Stimulated activated CD4-positive, alpha-beta T cell treated with anti-CD3 and anti-CD28 coated beads, TNF-alpha, amount 100 ng/mL, for 1 hour (primary cell): ENCODE measurements around the gene ACP7.
"Not testable (repeated sequence)": the region's sequence is repeated elsewhere in the genome, so short reads cannot be mapped to it uniquely, and the experiment has no call there.

Source experiments
- DNase-seq, 3 donors: peaks; one replicate each; pipeline ENCODE4 v3.0.0-alpha.2; 2020; ENCODE audit warnings: low read depth in 3 of 3, low spot score in 1 of 3

The ACP7 gene

DNA sequence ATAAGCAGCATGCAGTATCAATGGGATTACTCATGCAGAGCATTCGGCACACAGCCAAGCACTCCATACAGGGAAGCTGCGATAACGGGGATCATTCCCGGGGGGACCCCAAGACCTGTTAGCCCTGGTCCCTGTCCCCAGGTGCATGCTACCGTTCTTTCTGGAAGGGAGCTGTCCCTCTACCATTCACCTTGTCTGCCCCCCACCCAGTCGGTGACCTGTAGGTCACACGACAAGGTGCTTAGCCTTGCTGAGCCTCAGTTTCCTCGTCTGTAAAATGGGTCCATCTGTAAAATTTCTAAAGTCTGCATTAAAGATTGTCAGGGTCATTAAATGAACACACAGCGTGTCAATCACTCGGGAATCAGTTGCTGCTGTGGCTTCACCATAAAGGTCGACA, 6.8 kb upstream of the ACP7 start:
- no peak for DNase-seq

DNA sequence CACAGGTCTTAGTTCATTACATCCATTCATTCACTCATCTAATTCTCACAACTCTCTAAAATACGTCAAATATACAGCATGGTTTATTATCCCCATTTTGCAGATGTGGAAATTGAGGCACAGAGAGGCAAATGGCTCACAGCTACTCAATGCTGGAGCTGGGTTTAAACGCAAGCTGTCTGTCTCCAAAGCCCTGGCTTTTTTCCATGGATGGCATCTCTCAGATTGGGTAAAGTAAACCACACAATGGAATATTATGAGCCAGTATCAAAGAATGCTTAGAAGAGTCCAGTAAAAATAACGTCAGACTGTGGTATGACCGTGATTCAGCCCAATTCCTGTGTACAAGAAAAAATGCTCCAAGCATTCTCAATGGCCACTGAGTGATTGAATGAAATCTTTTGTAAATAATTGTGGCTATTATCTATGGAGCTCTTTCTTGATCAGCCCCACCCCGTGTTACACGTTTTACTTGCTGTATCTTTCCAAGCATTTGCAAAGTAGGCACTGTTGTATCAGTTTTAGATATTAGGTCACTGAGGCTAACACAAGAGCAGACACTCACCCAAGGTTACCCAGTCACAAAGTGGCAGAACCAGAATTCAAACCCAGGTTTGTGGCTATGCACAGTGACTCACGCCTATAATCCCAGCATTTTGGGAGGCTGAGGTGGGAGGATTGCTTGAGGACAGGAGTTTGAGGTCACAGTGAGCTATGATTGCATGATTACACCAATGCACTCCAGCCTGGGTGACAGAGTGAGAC, 5.5 kb upstream of the ACP7 start:
- no peak for DNase-seq

DNA sequence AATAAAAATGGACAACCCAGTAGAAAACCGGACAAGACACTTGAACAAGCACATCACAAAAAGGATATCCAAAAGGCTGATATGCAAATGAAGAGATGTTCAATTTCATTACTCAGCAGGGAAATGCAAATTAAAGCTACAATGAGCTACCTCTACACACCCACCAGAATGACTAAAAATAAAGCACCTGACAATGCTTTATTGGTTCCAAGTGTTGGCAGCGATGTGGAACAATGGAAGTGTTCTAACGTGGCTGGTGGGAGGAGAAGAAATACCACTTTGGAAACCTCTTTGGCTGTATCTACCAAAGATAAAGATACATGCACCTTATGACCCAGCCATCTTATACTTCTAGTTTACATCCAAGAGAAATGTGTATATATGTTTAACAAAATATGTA, 3.7 kb upstream of the ACP7 start:
- no peak for DNase-seq

DNA sequence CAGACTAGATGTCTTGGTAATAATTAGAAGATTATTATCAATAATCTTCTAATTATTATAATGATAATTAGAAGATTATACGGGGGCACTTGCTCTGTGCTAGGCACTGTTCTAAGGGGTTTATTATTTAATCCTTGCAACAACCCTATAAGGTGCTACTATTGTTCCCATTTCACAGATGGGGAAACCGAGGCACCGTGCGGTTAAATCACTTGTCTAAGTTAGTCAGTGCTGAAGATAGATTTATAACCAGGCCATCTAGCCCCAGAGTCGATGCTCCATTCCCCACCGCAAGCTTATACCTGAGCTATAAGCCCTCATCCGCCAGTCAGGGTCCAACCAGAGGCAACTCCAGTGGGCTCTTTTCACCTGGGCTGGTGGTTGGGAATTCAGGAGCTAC, 2.0 kb upstream of the ACP7 start:
- DNase-seq = no peak

DNA sequence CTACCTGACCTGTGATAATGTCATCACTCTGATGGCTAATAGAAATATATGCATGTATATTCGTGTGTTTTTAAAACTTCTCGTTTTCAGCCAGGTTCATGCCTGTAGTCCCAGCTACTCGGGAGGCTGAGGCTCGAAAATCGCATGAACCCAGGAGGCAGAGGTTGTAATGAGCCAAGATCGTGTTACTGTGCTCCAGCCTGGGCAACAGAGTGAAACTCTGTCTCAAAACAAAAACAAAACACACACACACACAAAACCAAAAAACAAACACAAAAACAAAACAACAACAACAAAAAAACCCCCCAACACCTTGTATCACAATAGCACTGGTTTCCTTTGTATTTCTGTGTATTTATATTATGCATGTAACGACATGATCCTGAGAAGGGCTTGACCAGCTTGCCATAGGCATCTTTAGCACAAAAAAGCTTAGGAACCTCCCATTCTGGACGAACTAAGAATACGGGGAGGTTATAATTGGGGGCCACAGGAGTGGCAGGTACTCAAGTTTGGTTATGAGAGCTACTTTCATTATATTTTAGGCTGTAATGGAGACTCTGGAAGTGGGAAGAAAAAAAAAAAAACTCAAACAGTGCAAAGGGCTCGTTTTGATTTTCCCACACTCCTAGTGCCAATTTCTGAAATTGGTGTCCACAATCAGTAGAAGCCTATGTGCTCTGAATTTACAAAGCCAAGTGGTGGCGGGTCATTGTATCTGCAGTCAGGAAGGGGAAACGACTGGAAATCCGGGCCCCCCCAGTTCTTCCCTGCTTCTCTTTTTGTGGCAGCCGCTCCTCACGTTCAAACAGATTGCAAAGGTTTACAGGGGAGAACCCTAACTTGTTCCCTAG, 1.2 kb upstream of the ACP7 start:
- no peak for DNase-seq

DNA sequence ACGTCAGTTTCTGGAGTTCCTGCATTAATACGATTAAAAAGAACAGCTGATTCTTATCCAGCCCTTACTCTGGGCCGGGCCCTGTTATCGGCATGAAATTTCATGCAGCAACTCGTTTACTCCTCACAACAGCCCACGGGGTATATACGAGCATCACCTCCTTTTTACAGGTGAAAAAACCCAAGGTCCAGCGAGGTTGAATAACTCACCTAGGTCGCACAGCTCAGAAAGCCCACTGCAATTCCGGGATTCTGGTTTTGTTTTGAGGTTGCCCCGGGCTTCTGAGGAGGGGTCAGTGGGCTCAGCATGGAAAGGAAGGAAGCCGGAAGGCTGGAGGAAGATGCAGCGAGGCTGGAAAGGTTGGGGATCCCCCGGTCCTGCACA, 577 bp upstream of the ACP7 start:
- no peak for DNase-seq

DNA sequence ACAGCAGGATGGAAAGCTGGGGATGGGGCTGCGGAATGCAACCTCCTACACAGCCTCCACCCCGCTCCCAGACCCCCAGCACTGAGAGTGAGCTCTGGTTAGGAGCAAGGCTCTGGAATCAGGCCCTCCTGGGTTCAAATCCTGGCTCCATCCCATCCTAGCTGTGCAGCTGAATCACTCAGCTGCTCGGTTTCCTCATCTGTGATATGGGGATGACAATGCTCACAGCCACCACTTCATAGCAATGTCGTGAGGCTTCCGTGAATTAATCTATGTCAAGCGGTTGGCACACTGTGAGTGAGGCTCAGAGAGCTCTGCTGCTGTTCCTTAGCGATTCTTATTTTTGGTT, 538 bp downstream of the ACP7 start:
- no peak for DNase-seq

DNA sequence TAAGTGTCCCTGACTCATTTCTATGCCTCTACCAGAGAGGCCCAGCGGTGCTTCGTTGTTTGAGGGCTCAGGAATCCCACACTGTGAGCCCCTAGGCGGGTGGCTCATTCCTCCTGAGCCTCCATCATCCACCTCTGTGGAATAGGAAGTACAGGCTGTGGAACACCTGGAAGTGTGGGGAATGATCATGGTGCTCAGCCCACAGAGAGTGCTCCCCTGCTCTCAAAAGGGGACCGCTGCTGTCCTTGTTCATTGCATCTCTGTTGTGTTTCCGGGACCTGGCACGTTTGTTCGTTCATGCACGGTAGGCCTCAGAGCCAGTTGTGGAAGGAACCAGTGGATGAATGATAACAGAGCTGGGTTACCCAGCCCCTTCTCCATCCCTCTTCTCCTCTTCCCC, 1.2 kb downstream of the ACP7 start:
- DNase-seq = no peak

DNA sequence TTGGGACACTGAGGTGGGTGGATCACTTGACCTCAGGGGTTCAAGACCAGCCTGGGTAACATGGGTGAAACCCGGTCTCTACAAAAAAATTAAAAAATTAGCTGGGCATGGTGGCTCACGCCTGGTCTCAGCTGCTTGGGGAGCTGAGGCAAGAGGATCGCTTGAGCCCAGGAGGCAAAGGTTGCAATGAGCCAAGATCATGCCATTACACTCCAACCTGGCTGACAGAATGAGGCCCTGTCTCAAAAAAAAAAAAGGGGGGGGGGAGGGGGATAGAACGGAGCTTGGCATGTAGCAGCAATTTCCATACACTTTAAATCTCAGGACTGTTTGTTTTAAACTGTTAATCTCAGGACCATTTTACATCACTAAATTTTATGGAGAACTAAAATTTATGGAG, 2.2 kb downstream of the ACP7 start:
- no peak for DNase-seq

DNA sequence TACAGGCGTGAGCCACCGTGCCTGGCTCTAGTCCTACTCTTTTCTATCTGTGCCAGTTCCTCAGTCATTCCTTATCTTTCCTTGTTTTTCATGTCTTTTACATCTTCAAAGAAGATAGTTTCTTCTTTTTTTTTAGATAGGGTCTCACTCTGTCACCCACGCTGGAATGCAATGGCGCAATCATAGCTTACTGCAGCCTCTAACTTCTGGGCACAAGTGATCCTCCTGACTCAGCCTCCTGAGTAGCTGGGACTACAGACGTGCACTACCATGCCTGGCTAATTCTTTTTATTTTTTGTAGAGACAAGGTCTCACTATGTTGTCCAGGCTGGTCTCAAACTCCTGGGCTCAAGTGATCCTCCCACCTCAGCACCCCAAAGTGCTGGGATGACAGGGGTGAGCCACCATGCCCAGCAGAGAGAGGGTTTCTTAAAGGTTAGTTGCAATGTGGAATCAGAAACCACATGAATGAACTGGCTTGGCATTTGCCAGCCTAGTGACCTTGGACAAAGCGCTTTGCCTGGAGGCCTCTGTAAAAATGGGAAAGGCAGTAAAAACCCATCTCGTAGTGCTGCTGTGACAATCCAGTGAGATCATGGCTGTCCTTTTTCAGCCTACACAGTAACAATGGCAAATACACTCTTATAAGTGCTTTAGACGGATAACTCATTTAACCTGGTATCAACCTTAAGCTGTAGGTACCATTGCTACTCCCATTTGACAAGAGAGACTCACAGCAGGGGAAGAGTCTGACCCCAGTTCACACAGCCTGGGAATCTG, 3.9 kb downstream of the ACP7 start:
- DNase-seq = no peak

DNA sequence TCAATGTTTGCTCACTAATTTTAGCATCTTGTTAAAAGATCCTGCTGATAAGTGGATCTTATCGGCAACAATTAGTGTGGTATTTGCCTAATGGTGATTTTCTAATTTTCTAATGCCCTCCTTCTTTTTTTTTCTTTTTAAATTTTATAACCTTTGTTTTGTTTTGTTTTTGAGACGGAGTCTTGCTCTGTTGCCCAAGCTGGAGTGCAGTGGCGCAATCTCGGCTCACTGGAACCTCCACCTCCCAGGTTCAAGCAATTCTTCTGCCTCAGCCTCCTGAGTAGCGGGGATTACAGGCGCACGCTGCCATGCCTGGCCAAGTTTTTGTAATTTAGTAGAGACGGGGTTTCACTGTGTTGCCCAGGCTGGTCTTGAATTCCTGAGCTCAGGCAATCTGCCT, 5.8 kb downstream of the ACP7 start:
- DNase-seq = not testable (repeated sequence)

DNA sequence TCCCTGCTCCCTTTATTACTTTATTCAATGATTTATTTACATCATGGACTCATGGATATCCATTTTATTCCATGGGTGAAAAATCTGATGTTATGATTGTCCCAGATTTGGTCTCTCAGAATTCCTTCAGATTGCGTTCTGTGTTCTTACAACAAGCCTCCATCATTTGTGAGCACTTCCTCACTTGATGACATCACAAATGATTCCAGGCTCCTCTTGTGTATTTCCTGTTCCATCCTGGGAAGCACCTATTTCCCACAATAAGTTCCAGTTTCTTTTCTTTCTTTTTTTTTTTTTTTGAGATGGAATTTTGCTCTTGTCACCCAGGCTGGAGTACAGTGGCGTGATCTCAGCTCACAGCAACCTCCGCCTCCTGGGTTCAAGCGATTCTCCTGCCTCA, 6.7 kb downstream of the ACP7 start:
- DNase-seq = no peak

DNA sequence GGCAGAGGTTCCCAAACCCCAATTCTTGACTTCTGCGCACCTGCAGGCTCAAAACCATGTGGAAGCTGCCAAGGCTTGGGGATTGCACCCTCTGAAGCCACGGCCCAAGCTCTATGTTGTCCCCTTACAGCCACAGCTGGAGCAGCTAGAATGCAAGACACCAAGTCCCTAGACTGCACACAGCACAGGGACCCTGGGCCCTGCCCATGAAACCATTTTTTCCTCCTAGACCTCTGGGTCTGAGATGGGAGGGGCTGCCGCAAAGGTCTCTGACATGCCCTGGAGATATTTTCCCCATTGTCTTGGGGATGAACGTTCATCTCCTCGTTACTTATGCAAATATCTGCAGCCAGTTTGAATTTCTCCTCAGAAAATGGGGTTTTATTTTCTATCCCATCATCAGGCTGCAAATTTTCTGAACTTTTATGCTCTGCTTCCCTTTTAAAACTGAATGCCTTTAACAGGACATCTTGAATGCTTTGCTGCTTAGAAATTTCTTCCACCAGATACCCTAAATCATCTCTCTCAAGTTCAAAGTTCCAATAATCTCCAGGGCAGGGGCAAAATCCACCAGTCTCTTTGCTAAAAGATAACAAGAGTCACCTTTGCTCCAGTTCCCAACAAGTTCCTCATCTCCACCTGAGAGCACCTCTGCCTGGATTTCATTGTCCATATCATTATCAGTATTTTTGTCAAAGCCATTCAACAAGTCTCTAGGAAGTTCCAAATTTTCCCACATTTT, 11.8 kb downstream of the ACP7 start:
- DNase-seq = not testable (repeated sequence)

DNA sequence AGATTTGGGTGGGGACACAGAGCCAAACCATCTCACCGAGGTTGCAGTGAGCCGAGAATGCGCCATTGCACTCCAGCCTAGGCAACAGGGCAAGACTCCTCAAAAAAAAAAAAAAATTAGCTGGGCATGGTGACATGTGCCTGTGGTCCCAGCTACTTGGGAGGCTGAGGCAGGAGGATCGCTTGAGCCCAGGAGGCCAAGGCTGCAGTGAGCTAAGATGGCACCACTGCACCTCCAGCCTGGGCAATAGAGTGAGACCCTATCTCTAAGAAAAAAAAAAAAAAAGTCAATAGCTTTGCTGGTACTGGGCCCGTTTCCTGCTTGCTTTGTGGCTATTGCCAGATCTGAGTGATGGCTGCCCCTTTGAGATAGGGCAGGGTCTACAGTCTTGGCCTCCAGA, 13.1 kb downstream of the ACP7 start:
- no peak for DNase-seq

DNA sequence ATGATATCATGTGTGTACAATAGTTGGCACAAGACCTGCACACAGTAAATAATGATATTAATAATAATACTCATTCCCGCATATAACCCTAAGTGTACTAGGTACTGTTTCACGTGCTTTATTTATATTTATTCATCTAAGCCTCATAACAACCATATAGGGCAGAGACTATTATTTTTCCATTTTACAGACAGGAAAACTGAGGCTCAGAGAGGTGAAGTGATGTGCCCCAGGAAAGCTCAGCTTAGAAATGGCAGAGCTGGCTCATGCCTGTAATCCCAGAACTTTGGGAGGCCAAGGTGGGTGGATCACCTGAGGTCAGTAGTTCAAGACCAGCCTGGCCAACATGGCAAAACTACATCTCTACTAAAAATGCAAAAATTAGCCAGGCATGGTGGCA, 13.6 kb downstream of the ACP7 start:
- DNase-seq = no peak

DNA sequence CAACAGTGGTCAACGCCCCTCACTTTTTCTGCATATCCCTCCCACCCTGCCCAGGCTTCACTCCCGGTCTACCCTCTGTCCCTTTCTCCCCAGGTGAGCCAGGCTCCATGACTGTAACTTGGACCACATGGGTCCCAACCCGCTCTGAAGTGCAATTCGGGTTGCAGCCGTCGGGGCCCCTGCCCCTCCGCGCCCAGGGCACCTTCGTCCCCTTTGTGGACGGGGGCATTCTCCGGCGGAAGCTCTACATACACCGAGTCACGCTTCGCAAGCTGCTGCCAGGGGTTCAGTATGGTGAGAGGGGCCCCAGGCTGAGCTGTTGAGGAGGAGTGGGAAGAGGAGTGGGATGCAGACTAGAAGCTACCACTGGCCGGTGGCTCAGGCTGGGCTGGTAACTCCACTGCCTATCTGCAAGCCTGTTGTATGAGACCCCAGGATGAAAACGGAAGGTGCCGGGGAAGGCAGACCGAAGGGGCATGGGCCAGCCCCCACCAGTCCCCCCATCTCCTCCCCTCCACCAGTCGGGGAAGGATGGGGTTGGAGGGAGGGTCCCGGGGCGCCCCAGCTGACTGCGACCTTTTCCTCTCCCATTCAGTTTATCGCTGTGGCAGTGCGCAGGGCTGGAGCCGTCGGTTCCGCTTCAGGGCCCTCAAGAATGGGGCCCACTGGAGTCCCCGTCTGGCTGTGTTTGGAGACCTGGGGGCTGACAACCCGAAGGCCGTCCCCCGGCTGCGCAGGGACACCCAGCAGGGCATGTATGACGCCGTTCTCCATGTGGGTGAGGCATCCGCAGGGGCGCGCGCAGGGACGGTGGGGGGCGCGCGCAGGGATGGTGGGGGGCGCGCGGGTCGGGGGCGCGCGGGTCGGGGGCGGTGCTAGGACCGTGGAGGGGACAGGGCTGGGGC, 14.4 kb downstream of the ACP7 start:
- no peak for DNase-seq

DNA sequence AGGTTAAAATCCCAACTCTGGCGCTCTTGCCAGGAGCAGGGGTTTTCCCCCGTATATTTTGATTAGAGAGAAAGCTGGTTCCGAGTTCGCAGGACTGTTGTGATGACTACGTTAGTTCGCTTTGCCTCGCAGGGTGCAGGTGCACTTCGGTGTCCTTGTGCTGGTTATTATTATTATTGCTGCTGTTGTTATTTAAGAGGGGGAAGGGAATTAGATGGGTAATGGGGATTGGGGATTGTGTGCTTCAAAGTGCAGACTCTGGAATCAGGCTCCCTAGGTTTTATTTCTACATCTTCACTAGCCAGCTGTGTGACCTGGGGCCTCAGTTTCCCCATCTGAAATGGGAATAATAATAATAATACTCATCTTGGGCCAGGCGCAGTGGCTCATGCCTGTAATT, 15.2 kb downstream of the ACP7 start:
- DNase-seq = no peak

DNA sequence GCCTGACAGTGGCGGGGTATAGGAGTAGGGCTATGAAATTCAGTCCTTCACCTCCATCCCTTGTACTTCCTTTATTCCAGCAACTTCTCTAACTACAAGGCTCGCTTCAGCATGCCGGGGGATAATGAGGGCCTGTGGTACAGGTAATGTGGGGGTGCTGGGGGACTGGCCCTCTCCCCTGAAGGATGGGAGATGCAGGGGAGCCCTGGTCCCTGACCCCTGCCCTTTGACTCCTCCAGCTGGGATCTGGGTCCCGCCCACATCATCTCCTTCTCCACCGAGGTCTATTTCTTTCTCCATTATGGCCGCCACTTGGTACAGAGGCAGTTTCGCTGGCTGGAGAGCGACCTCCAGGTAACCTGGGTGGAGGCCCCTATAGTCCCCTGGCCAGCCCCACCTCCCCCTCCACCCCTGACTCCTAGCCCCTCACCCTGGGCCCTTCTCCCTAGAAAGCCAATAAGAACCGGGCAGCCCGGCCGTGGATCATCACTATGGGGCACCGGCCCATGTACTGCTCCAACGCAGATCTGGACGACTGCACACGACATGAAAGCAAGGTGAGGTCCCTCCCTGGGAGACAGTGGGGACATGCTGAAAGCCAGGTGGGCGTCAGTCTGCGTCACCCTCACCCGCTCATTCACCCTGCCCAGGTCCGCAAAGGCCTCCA, 16.5 kb downstream of the ACP7 start:
- DNase-seq = no peak

DNA sequence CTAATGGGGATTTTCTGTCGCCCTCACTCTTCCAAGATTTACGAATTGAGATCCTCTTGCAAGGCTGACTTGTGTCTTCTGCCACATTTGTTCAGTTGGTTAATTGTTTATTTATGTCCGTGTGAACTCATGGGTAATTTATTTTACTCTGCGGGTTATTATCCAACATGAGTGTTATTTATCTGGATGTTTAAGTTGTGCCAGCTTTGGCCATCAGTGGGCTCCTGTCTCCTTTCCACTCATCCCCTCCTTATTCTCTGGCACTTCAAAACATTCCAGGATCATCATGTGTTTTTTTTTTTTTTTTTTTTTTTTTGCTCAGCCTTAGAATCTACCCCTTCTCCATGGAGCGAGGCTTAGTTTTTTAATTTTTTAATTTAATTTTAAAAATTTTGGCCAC, 19.0 kb downstream of the ACP7 start:
- DNase-seq = no peak

DNA sequence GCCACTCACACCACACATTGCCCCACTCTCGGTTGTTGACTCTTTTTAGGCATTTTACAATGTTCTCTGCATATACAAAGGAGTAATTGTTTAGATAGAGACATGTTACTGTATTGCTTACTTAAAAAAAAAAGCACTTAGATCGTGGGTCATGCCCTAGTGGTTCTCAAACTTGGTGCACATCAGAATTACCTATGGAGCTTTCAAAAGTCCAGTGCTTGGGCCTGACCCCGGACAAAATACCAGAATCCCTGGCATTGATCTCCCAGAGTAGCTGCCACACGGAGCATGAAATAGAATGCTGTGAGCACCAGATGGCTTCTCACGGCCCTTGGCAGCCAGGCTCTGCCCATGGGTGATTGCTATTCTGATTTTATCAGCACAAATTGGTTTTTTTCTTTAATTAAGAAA, 20.0 kb downstream of the ACP7 start:
- no peak for DNase-seq
